Measurements from ENCODE around the gene ZP4.

GRCh38 chr1:237887542-237887941 lies 3.2 kb downstream of the ZP4 start:
- no peak for TF ChIP-seq CTCF (IDR thresholded peaks at IDR 0.05)
- TF ChIP-seq POLR2A (IDR thresholded peaks at IDR 0.05) = no peak
